A549 (cell line): Measurements from ENCODE around the gene MPP7. TPM values are rescaled to one million over a fixed set of nuclear protein-coding genes. Genes with fewer than 3 reads are reported as not detected.

Experiments used
- ATAC-seq, 2 experiments: fragments of 200-7000 bp in 1 of 2; fragments of >200 bp in 1 of 2; cut with Nextera tagmentation in 1 of 2; cut with Tn5 transposase in 1 of 2; 3 replicates each; pipeline versions ENCODE4 v1.8.0 to v1.9.1; 2018 to 2020; ENCODE audit warnings: mild to moderate bottlenecking in 1 of 2, moderate library complexity in 1 of 2
- CTCF ChIA-PET: fragments of 300-600 bp; sonication (Branson Sonifier 250); formaldehyde crosslinking; extraction: SDS; loops from one replicate; lab custom pipeline; 2021; ENCODE audit warnings: antibody characterized with exemption, inconsistent platforms; lab: Yijun Ruan, JAX
- POLR2A ChIA-PET: fragments of 350-600 bp; formaldehyde crosslinking; extraction: SDS; loops from one replicate; lab custom pipeline; 2021; ENCODE audit warnings: antibody characterized with exemption, inconsistent platforms; lab: Yijun Ruan, JAX
- DNase-seq, 2 experiments: peaks; one replicate each; pipeline versions ENCODE4 v3.0.0 to v3.0.0-alpha.2; 2011 to 2016; ENCODE audit warnings: low read depth in 1 of 2, low spot score in 1 of 2
- FAIRE-seq: peaks from 2 replicates; lab custom pipeline; 2011; peaks lifted over from hg19 to GRCh38; lab: Jason Lieb, UNC
- H3K27ac ChIP-seq, 2 experiments: fragments of >200 bp; sonication (Bioruptor Twin); formaldehyde crosslinking; 3 replicates each; pipeline ENCODE4 v1.5.1; 2016 to 2017
- H3K4me1 ChIP-seq: fragments of >200 bp; sonication (Bioruptor Twin); formaldehyde crosslinking; 3 replicates; pipeline ENCODE4 v1.6.1; 2016
- H3K4me2 ChIP-seq: fragments of >200 bp; sonication (Bioruptor Twin); formaldehyde crosslinking; 3 replicates; pipeline ENCODE4 v1.6.1; 2016
- H3K4me3 ChIP-seq: fragments of >200 bp; sonication (Bioruptor Twin); formaldehyde crosslinking; 3 replicates; pipeline ENCODE4 v1.5.1; 2016
- H3K9me3 ChIP-seq: fragments of >200 bp; sonication (Bioruptor Twin); formaldehyde crosslinking; 3 replicates; pipeline ENCODE4 v1.6.1; 2016
- BHLHE40 ChIP-seq: IDR thresholded peaks from 2 replicates; pipeline ENCODE4 v1.6.1; 2012; ENCODE audit warnings: low read depth, low read length, inconsistent platforms
- CEBPB ChIP-seq, 2 experiments: fragments of >200 bp in 1 of 2; sonication (Bioruptor Twin) in 1 of 2; formaldehyde crosslinking in 1 of 2; IDR thresholded peaks; 2 replicates each; pipeline ENCODE4 v1.6.1; 2012 to 2016
- CHD2 ChIP-seq: fragments of 150-350 bp; IDR thresholded peaks from 2 replicates; pipeline ENCODE4 v1.6.1; 2014; ENCODE audit warnings: low read length; ENCODE audit not compliant: partially characterized antibody
- EP300 ChIP-seq, 2 experiments: fragments of >200 bp; sonication (Bioruptor Twin); formaldehyde crosslinking; IDR thresholded peaks; 2 replicates in 1 of 2; 3 replicates in 1 of 2; pipeline ENCODE4 v1.6.1; 2016 to 2017
- FOSB ChIP-seq: fragments of 250-450 bp; sonication (Bioruptor Pico); IDR thresholded peaks from 2 replicates; pipeline ENCODE4 v1.5.0; 2020; ENCODE audit warnings: mild to moderate bottlenecking, moderate library complexity
- FOSL2 ChIP-seq, 2 experiments: fragments of 450-650 bp in 1 of 2; fragments of >200 bp in 1 of 2; sonication (Bioruptor Twin) in 1 of 2; formaldehyde crosslinking; IDR thresholded peaks; 2 replicates each; pipeline versions ENCODE4 v1.5.0 to v1.6.1; 2016 to 2020; ENCODE audit warnings: mild to moderate bottlenecking in 1 of 2, moderate library complexity in 1 of 2
- GATA3 ChIP-seq: IDR thresholded peaks from 2 replicates; pipeline ENCODE4 v1.6.1; 2012; ENCODE audit warnings: borderline replicate concordance
- HEYL ChIP-seq: fragments of 250-450 bp; sonication (Bioruptor Pico); IDR thresholded peaks from 2 replicates; pipeline ENCODE4 v1.8.0; 2021; ENCODE audit warnings: mild to moderate bottlenecking, moderate library complexity
- HOXB13 ChIP-seq: fragments of 250-450 bp; sonication (Bioruptor Pico); IDR thresholded peaks from 2 replicates; pipeline ENCODE4 v1.5.0; 2020; ENCODE audit warnings: low read depth, mild to moderate bottlenecking, moderate library complexity
- JUN ChIP-seq, 2 experiments: fragments of >200 bp; sonication (Bioruptor Twin); formaldehyde crosslinking; IDR thresholded peaks; 2 replicates in 1 of 2; 3 replicates in 1 of 2; pipeline ENCODE4 v1.6.1; 2016 to 2017
- KDM1A ChIP-seq: fragments of 200-600 bp; sonication (generic); IDR thresholded peaks from 2 replicates; pipeline ENCODE4 v1.6.1; 2016; ENCODE audit warnings: low read depth, mild to moderate bottlenecking
- MYC ChIP-seq: IDR thresholded peaks from 2 replicates; pipeline ENCODE4 v1.6.1; 2012; ENCODE audit warnings: mild to moderate bottlenecking, inconsistent platforms, low read length, improper control_type of control experiment, borderline replicate concordance
- NFE2L2 ChIP-seq: fragments of 150-350 bp; conservative IDR thresholded peaks from 2 replicates; pipeline ENCODE4 v1.6.1; 2014; ENCODE audit warnings: low read length
- NR3C1 ChIP-seq: fragments of >200 bp; sonication (Bioruptor Twin); formaldehyde crosslinking; IDR thresholded peaks from 3 replicates; pipeline ENCODE4 v1.6.1; 2017
- PHF8 ChIP-seq: fragments of 200-600 bp; sonication (generic); IDR thresholded peaks from 2 replicates; pipeline ENCODE4 v1.6.1; 2016; ENCODE audit warnings: low read depth, mild to moderate bottlenecking, antibody characterized with exemption, moderate library complexity, borderline replicate concordance
- POLR2AphosphoS2 ChIP-seq: conservative IDR thresholded peaks from 2 replicates; pipeline ENCODE4 v1.6.1; 2012; ENCODE audit warnings: low read length, improper control_type of control experiment, inconsistent platforms
- RAD21 ChIP-seq, 2 experiments: fragments of >200 bp in 1 of 2; sonication (Bioruptor Twin) in 1 of 2; formaldehyde crosslinking in 1 of 2; IDR thresholded peaks in 1 of 2; conservative IDR thresholded peaks in 1 of 2; 2 replicates in 1 of 2; 3 replicates in 1 of 2; pipeline ENCODE4 v1.6.1; 2012 to 2018; ENCODE audit warnings: inconsistent platforms in 1 of 2
- RCOR1 ChIP-seq: fragments of 150-350 bp; IDR thresholded peaks from 2 replicates; pipeline ENCODE4 v1.6.1; 2014; ENCODE audit warnings: antibody characterized with exemption, low read length, low read depth
- RFX5 ChIP-seq: fragments of 450-650 bp; IDR thresholded peaks from 2 replicates; pipeline ENCODE4 v1.7.1; 2014; ENCODE audit warnings: antibody characterized with exemption, mild to moderate bottlenecking, moderate library complexity
- RNF2 ChIP-seq: fragments of 200-600 bp; sonication (generic); IDR thresholded peaks from 2 replicates; pipeline ENCODE4 v1.6.1; 2016; ENCODE audit warnings: low read depth, mild to moderate bottlenecking, antibody characterized with exemption, moderate library complexity, borderline replicate concordance
- TFCP2L1 ChIP-seq: fragments of 250-450 bp; sonication (Bioruptor Pico); IDR thresholded peaks from 2 replicates; pipeline ENCODE4 v1.5.0; 2021; ENCODE audit warnings: mild to moderate bottlenecking
- ZC3H11A ChIP-seq: fragments of 450-650 bp; IDR thresholded peaks from 2 replicates; pipeline ENCODE4 v1.6.1; 2014; ENCODE audit warnings: antibody characterized with exemption, mild to moderate bottlenecking
- WGBS: methylation state at CpG from one replicate; pipeline ENCODE4 v1.1.6; 2017; ENCODE audit errors: missing lambda C conversion rate; 5-methylcytosine and 5-hydroxymethylcytosine counted together
- polyA plus RNA-seq, 4 experiments: library from polyadenylated mRNA; depleted of rRNA in 3 of 4; stranded (reverse); fragments of >200 nt; fragmentation: RNase III in 1 of 4; extraction: RNeasy Plus Mini Kit Qiagen cat#74134 plus additional on column Dnase treatment in 1 of 4; gene quantifications; 2 replicates in 3 of 4; 3 replicates in 1 of 4; pipeline ENCODE4 v1.2.3, GENCODE V29; 2011 to 2017
- TF ChIP-seq, protein P1 (sequence below): fragments of >200 bp; sonication (Bioruptor Twin); formaldehyde crosslinking; IDR thresholded peaks from 3 replicates; pipeline ENCODE4 v1.5.1; 2016
- TF ChIP-seq, protein P2 (sequence below): IDR thresholded peaks from 2 replicates; pipeline ENCODE4 v1.6.1; 2012; ENCODE audit warnings: low read depth, borderline replicate concordance
- TF ChIP-seq, protein P3 (sequence below): fragments of >200 bp; sonication (Bioruptor Twin); formaldehyde crosslinking; IDR thresholded peaks from 2 replicates; pipeline ENCODE4 v1.6.1; 2016

Gene MPP7
- polyA plus RNA-seq, 2 of the 4 experiments (the other 2 are of a cell fraction): 0.06 to 0.23 TPM

DNA sequence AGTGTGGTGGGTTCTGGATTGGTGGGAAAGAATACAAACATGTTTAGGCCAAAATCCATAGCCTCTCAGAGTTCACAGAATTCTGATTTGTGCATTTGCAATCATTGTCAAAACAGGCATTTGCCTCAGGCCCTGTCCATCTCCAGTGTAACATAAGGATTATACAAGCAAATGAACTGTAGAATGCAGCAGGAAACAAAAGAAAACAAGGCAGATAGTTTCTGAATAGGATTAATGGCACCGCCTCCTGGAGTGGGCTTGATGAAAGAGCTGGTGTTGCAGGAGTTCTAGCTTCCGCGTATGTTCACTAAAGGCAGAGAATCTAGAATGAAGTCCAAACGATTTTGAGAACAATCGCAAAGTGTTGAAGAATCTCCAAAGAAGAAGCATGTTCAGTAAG lies 11.3 kb upstream of the MPP7 start:
- ChIA-PET POLR2A (no interaction called here), CTCF (interaction anchor here (2.1 kb wide), 1 partner anchor 12 kb away, joined by 7 read pairs; the partner anchor contains the start of gene MPP7)
- Histone ChIP-seq H3K4me1 (no peaks in the 10 kb centered on the region), H3K27ac (no peak overlapping the region), H3K4me3 (no peak overlapping the region), H3K4me2 (no peak overlapping the region), H3K9me3 (0 out of 3 replicates have a peak, but pooled peaks cover 3% of the 10 kb centered on the region)
- ATAC-seq (no peak), DNase-seq (no peak), FAIRE-seq (no peak)
- TF ChIP-seq, protein P1, sequence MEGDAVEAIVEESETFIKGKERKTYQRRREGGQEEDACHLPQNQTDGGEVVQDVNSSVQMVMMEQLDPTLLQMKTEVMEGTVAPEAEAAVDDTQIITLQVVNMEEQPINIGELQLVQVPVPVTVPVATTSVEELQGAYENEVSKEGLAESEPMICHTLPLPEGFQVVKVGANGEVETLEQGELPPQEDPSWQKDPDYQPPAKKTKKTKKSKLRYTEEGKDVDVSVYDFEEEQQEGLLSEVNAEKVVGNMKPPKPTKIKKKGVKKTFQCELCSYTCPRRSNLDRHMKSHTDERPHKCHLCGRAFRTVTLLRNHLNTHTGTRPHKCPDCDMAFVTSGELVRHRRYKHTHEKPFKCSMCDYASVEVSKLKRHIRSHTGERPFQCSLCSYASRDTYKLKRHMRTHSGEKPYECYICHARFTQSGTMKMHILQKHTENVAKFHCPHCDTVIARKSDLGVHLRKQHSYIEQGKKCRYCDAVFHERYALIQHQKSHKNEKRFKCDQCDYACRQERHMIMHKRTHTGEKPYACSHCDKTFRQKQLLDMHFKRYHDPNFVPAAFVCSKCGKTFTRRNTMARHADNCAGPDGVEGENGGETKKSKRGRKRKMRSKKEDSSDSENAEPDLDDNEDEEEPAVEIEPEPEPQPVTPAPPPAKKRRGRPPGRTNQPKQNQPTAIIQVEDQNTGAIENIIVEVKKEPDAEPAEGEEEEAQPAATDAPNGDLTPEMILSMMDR: no peak
- TF ChIP-seq JUN (IDR thresholded peaks at IDR 0.05) (no peak), NR3C1 (no peak), CHD2 (no peak), BHLHE40 (no peak), HOXB13 (CRISPR knock-in tag) (no peak), RNF2 (no peak), FOSB (CRISPR knock-in tag) (no peak), HEYL (CRISPR knock-in tag) (no peak)
- WGBS: 74% methylated on average over 5 of the region's 5 CpGs

DNA sequence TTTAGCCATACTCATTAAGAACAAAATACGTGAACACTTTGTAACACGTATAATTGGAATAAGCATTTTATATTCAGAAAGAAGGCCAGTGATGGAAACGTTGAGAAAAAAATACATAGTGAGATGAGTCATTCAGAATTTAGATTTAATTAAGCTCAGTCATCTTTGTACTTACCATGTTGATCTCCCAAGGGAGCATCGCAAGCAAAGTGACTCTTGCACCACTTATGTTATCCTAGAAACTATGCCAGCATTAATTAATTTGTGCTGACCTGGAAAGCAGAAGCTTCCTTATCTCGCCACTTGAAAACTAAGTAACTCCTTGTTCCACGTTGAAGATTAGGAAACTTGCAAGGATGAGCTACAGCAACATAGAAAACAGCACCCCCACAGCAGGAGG lies 9.7 kb upstream of the MPP7 start:
- ChIA-PET CTCF (interaction anchor here (2.1 kb wide), 1 partner anchor 10 kb away, joined by 7 read pairs; the partner anchor contains the start of gene MPP7), POLR2A (no interaction called here)
- no peak overlapping the region for H3K4me3 ChIP-seq
- no peak for TF ChIP-seq RFX5
- no peak for TF ChIP-seq MYC
- TF ChIP-seq PHF8: no peak
- no peak for TF ChIP-seq KDM1A
- no peak for TF ChIP-seq EP300 (IDR thresholded peaks at IDR 0.05)
- no peak for TF ChIP-seq FOSL2 (IDR thresholded peaks at IDR 0.05)
- no peak for TF ChIP-seq FOSL2 (CRISPR knock-in tag; IDR thresholded peaks at IDR 0.05)
- no peak for TF ChIP-seq GATA3
- TF ChIP-seq, protein P2, sequence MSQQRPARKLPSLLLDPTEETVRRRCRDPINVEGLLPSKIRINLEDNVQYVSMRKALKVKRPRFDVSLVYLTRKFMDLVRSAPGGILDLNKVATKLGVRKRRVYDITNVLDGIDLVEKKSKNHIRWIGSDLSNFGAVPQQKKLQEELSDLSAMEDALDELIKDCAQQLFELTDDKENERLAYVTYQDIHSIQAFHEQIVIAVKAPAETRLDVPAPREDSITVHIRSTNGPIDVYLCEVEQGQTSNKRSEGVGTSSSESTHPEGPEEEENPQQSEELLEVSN: no peak
- TF ChIP-seq NFE2L2: no peak
- TF ChIP-seq POLR2AphosphoS2: no peak
- H3K27ac ChIP-seq: no peak overlapping the region
- no peak for DNase-seq
- 0 out of 3 replicates have a peak, but pooled peaks cover 3% of the 10 kb centered on the region for H3K9me3 ChIP-seq
- no peak overlapping the region for H3K4me2 ChIP-seq
- 24% methylated on average over 6 of the region's 6 CpGs for WGBS
- no peaks in the 10 kb centered on the region for H3K4me1 ChIP-seq
- FAIRE-seq: no peak
- no peak for ATAC-seq

DNA sequence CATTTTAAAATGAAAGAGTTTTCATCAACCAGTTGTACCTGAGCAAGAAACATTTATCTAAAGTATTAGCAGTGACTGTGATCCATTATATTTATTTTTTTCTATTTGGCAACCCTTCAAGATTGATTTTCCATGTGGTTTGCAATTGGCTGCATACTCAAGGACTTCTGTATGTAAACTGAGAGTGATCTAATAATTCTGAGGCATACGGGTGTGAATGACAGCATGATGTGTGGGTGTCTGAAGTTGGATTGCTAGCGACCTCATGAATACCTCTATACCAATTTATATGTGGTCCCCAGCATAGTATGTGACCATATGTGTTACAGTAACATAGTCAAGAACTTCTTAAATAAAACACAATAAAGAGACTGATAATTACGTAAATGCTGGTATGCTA lies 8.2 kb upstream of the MPP7 start:
- H3K4me3 ChIP-seq: no peak overlapping the region
- no peak overlapping the region for H3K27ac ChIP-seq
- no peak for ATAC-seq
- ChIA-PET CTCF (interaction anchor here (0.8 kb wide), 1 partner anchor 8 kb away, joined by 3 read pairs; the partner anchor contains the start of gene MPP7), POLR2A (no interaction called here)
- FAIRE-seq: no peak
- TF ChIP-seq POLR2AphosphoS2: no peak
- TF ChIP-seq ZC3H11A: no peak
- TF ChIP-seq, protein P3, sequence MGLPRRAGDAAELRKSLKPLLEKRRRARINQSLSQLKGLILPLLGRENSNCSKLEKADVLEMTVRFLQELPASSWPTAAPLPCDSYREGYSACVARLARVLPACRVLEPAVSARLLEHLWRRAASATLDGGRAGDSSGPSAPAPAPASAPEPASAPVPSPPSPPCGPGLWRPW: no peak
- TF ChIP-seq CEBPB (IDR thresholded peaks at IDR 0.05): no peak
- TF ChIP-seq RCOR1: no peak
- no peak for TF ChIP-seq TFCP2L1 (CRISPR knock-in tag)
- no peak for TF ChIP-seq EP300 (IDR thresholded peaks at IDR 0.05)
- TF ChIP-seq NR3C1: no peak
- TF ChIP-seq RAD21 (conservative IDR thresholded peaks at IDR 0.05 in 1 of 2, IDR thresholded peaks at IDR 0.05 in 1 of 2): no peak
- H3K9me3 ChIP-seq: 0 out of 3 replicates have a peak, but pooled peaks cover 3% of the 10 kb centered on the region
- WGBS: 12% methylated on average over 3 of the region's 3 CpGs
- H3K4me2 ChIP-seq: no peak overlapping the region
- DNase-seq: no peak
- H3K4me1 ChIP-seq: no peaks in the 10 kb centered on the region
